ENCODE measurements around the gene PDYN. TPM values are rescaled to one million over a fixed set of nuclear protein-coding genes. Genes with fewer than 3 reads are reported as not detected.

Gene PDYN
- total RNA-seq, 4 donors from 2014 or later, result not detected

DNA sequence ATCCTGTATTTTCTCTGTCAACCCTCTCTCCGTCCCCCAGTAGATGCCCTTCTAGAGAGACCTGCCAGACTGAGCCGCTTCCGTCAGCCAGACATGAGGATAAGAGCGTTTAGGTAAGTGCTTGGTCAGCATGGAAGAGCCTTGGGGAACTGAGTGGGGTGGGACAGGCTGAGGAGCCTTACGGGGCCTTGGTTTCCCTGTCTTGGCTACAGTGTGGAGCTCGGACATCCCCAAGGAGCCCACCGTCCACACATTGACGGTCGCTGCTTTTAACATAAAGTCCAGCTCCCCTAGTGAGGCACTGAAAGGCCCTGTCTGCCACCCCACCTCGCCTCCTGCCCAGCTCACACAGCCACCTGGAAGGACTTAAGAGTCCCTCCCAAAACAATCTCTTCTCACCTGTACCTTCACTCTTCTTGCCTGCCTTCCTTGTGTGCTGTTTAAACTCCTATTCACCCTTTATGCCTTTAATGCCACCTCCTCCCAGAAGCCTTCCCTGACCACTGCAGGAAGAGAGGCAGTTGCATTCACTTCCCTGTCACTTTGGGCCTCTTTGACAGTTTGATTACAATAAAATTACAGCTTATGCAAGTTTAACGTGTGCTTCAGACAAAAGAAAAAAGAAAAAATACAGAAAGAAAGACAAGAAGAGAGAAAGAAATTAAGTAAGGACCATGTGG lies 42.3 kb downstream of the PDYN start:
- H3K27ac ChIP-seq, result no peak overlapping the region
- no peak for TF ChIP-seq POLR2A (IDR thresholded peaks at IDR 0.05)
- TF ChIP-seq, protein P1, sequence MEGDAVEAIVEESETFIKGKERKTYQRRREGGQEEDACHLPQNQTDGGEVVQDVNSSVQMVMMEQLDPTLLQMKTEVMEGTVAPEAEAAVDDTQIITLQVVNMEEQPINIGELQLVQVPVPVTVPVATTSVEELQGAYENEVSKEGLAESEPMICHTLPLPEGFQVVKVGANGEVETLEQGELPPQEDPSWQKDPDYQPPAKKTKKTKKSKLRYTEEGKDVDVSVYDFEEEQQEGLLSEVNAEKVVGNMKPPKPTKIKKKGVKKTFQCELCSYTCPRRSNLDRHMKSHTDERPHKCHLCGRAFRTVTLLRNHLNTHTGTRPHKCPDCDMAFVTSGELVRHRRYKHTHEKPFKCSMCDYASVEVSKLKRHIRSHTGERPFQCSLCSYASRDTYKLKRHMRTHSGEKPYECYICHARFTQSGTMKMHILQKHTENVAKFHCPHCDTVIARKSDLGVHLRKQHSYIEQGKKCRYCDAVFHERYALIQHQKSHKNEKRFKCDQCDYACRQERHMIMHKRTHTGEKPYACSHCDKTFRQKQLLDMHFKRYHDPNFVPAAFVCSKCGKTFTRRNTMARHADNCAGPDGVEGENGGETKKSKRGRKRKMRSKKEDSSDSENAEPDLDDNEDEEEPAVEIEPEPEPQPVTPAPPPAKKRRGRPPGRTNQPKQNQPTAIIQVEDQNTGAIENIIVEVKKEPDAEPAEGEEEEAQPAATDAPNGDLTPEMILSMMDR (IDR thresholded peaks at IDR 0.05), result no peak
- no peak for DNase-seq
- H3K9me3 ChIP-seq, result no peaks in the 10 kb centered on the region
- H3K27me3 ChIP-seq, result no peaks in the 10 kb centered on the region
- no peak overlapping the region for H3K4me3 ChIP-seq
- H3K4me1 ChIP-seq, result peaks cover 0 to 10% (median 4%) of the 10 kb centered on the region in 4 donors
- H3K36me3 ChIP-seq, result no peaks in the 10 kb centered on the region

DNA sequence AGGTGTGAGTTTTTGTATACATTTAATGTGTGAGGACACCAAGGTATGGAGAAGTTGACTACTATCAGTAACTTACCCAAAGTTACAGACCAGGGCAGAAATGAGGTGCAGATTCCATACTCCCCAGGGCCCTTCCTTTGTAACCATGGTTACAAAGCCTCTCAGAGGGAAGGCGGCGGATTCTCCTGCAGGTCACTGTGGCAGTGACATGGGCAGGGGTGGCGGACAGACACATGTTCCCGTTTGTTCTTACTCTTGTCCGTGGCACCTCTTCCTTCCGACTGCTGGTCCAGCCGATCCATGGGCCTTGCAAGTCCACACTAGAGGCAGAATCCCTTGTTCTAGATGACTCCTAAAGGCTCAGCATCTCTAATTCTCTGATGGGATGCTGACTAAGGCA lies 43.0 kb downstream of the PDYN start:
- Histone ChIP-seq H3K27me3 (no peaks in the 10 kb centered on the region), H3K4me3 (no peak overlapping the region), H3K9me3 (no peaks in the 10 kb centered on the region), H3K4me1 (peaks cover 0 to 10% (median 4%) of the 10 kb centered on the region in 4 donors), H3K36me3 (no peaks in the 10 kb centered on the region), H3K27ac (no peak overlapping the region)
- TF ChIP-seq, protein P1 (IDR thresholded peaks at IDR 0.05), result no peak
- no peak for TF ChIP-seq POLR2A (IDR thresholded peaks at IDR 0.05)
- DNase-seq, result no peak

DNA sequence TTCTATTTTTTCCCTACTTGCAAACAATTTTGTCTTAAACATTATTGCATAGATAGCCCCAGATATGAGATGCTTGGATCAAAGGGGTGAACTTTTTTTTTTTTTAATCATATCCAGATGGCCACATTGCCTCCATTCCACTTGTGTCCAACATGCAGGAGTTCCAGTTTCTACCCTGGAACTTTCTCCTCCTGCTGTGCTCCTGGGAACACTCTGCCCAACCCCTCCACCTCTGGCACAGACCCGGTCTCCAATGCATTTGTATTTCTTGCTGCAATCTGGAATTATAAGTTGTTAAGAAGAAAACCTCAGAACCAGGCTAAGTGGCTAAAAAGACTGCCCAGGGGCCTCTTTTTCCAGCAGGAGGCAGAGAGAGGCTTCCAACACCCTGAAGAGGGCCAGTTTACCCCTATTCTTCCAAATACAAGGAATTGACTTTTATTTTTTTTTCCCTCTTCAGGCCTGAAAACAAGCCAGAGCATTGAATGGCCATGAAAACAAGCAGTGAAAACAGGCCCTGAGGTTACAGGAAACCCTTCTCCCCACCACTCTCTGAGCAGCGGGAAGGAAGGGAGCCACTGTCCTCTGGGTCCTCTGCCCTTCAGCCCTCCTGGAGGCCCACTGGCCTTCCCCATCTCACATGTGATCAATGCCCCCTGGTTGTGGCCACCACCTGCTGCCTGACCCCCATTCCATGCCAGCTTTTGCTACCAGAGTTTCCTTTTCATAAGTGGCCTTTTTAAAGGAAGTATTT lies 44.3 kb downstream of the PDYN start:
- H3K4me3 ChIP-seq, result no peak overlapping the region
- no peak for DNase-seq
- H3K9me3 ChIP-seq, result no peaks in the 10 kb centered on the region
- no peaks in the 10 kb centered on the region for H3K27me3 ChIP-seq
- no peaks in the 10 kb centered on the region for H3K36me3 ChIP-seq
- no peak overlapping the region for H3K27ac ChIP-seq
- TF ChIP-seq, protein P1 (IDR thresholded peaks at IDR 0.05), result no peak
- no peak for TF ChIP-seq POLR2A (IDR thresholded peaks at IDR 0.05)
- peaks cover 0 to 14% (median 5%) of the 10 kb centered on the region in 4 donors for H3K4me1 ChIP-seq

DNA sequence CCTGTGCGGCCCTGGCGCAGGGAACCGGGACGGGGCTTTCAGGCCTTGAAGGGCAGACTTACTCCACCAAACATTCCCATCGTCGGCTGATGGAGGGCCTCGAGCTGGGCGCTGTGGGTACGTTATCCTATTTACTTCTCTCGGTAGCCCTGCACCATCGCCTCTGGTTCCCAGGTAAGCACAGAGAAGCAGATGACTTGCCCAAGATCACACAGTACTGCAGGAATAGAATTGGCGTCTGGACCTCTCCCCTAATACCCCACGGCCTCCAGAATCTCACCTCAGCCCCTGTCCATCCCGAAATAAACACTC lies 46.4 kb downstream of the PDYN start:
- no peak overlapping the region for H3K27ac ChIP-seq
- H3K9me3 ChIP-seq, result no peaks in the 10 kb centered on the region
- no peaks in the 10 kb centered on the region for H3K36me3 ChIP-seq
- peaks cover 0 to 23% (median 0%) of the 10 kb centered on the region in 4 donors for H3K4me1 ChIP-seq
- no peak for TF ChIP-seq POLR2A (IDR thresholded peaks at IDR 0.05)
- TF ChIP-seq, protein P1 (IDR thresholded peaks at IDR 0.05), result no peak
- peak overlapping the region in 1 of 4 donors; percentile 16 for H3K4me3 ChIP-seq
- no peaks in the 10 kb centered on the region for H3K27me3 ChIP-seq
- DNase-seq, result no peak

DNA sequence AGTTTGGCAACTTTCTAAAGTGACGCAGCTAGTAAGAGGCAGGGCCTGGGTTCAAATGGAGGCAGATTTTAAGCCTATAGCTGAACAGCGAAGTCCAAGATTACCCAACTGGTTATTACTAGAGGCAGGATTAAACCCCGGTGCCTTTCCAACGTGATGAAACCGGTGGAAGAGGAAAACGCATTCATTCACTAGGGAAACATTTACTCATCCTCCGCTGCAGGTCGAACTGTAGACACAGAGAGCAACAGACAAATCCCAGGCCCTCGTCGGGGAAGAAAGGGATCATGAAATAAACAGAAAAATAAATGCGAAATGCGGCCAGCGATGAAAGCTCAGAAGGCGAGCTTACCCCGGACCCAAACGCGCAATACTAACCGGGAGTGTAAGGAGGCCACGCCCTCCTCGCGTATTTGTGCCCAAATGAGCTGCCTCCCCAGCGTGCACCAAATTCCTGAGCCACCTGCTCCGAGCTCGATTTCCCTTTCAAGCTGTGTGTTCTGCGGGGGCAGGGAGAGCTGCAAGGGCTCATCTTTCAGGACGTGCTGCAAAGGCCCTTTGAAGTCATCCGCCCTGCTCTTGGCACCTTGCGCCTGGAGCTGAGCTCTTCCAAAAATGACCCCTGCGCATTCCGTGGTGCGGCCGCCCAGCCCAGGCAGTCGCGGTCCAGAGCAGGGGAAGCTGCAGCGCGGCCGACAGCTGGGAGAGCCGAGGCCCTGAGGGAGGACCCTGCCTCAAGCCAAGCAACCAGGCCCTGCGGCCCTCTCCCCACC lies 46.9 kb downstream of the PDYN start:
- Histone ChIP-seq H3K9me3 (no peaks in the 10 kb centered on the region), H3K27me3 (no peaks in the 10 kb centered on the region), H3K4me3 (peak overlapping the region in 2 of 4 donors; percentile 9 to 16), H3K36me3 (no peaks in the 10 kb centered on the region), H3K4me1 (peaks cover 0 to 23% (median 0%) of the 10 kb centered on the region in 4 donors), H3K27ac (no peak overlapping the region)
- DNase-seq, result peak in 1 of 3 donors; percentile 30
- TF ChIP-seq, protein P1 (IDR thresholded peaks at IDR 0.05), result no peak
- TF ChIP-seq POLR2A (IDR thresholded peaks at IDR 0.05), result no peak
